GM12878 (cell line): ENCODE measurements around the gene SERPINH1. TPM values are rescaled to one million over a fixed set of nuclear protein-coding genes. Genes with fewer than 3 reads are reported as not detected.

Source experiments
- ATAC-seq: fragments of 200-7000 bp; cut with Tn5 transposase; 3 replicates; pipeline ENCODE4 v1.9.1; 2020; ENCODE audit warnings: mild to moderate bottlenecking, moderate library complexity
- BruUV-seq: library from RNA; stranded (reverse); fragments of 400-500 nt; replicated peaks from 2 replicates; lab custom pipeline; 2021; lab: Mats Ljungman, UMichigan
- CTCF ChIA-PET: fragments of 300-600 bp; sonication (Branson Sonifier 250); formaldehyde crosslinking; extraction: SDS; loops from one replicate; lab custom pipeline; 2021; ENCODE audit warnings: inconsistent platforms; lab: Yijun Ruan, JAX
- POLR2A ChIA-PET: fragments of 350-600 bp; formaldehyde crosslinking; extraction: SDS; loops from one replicate; lab custom pipeline; 2021; ENCODE audit warnings: inconsistent platforms; lab: Charles Lee
- RAD21 ChIA-PET: fragments of 300-600 bp; sonication (Branson Sonifier 250); formaldehyde crosslinking; loops from one replicate; lab custom pipeline; 2023; ENCODE audit warnings: antibody characterized with exemption; ENCODE audit not compliant: unreplicated experiment; lab: Charles Lee
- SMC1A ChIA-PET: fragments of 300-600 bp; sonication (Branson Sonifier 250); formaldehyde crosslinking; loops from one replicate; lab custom pipeline; 2023; ENCODE audit not compliant: unreplicated experiment, uncharacterized antibody; lab: Charles Lee
- DNase-seq: peaks from one replicate; pipeline ENCODE4 v3.0.0-alpha.2; 2011; ENCODE audit warnings: low read depth, low spot score
- FAIRE-seq: peaks from 3 replicates; lab custom pipeline; 2011; peaks lifted over from hg19 to GRCh38; lab: Jason Lieb, UNC
- H2AFZ ChIP-seq: 2 replicates; pipeline ENCODE4 v1.6.0; 2011; ENCODE audit warnings: low read depth, low read length, control low read depth; ENCODE audit not compliant: control insufficient read depth
- H3K27ac ChIP-seq: 2 replicates; pipeline ENCODE4 v1.5.1; 2011; ENCODE audit warnings: control low read depth; ENCODE audit not compliant: control insufficient read depth, insufficient read depth
- H3K27me3 ChIP-seq, 2 experiments: replicated peaks in 1 of 2; 2 replicates each; pipeline versions ENCODE4 v1.6.0 to v1.6.1; 2011; ENCODE audit warnings: low read length in 1 of 2; ENCODE audit not compliant: control insufficient read depth in 2 of 2, insufficient read depth in 2 of 2
- H3K36me3 ChIP-seq, 2 experiments: 2 replicates each; pipeline ENCODE4 v1.5.1; 2011; ENCODE audit warnings: low read length in 1 of 2; ENCODE audit not compliant: control insufficient read depth in 2 of 2, insufficient read depth in 2 of 2
- H3K4me1 ChIP-seq: 2 replicates; pipeline ENCODE4 v1.6.1; 2011; ENCODE audit warnings: mild to moderate bottlenecking, low read length, moderate library complexity, mixed read lengths; ENCODE audit not compliant: control insufficient read depth, insufficient read depth
- H3K4me2 ChIP-seq: 2 replicates; pipeline ENCODE4 v1.6.0; 2011; ENCODE audit warnings: control low read depth; ENCODE audit not compliant: control insufficient read depth, insufficient read depth
- H3K4me3 ChIP-seq: fragments of 200-600 bp; sonication (generic); 2 replicates; pipeline ENCODE4 v1.5.1; 2016
- H3K79me2 ChIP-seq: 2 replicates; pipeline ENCODE4 v1.6.0; 2011; ENCODE audit warnings: low read length; ENCODE audit not compliant: control insufficient read depth, insufficient read depth
- H3K9ac ChIP-seq: 2 replicates; pipeline ENCODE4 v1.8.0; 2011; ENCODE audit warnings: low read length, control low read depth, mixed read lengths; ENCODE audit not compliant: control insufficient read depth, insufficient read depth
- H3K9me3 ChIP-seq: replicated peaks from 3 replicates; pipeline ENCODE4 v1.5.1; 2011; ENCODE audit warnings: mild to moderate bottlenecking, low read length; ENCODE audit not compliant: control insufficient read depth, insufficient read depth
- H4K20me1 ChIP-seq: 2 replicates; pipeline ENCODE4 v1.6.0; 2011; ENCODE audit not compliant: control insufficient read depth, insufficient read depth
- ATF7 ChIP-seq: fragments of 450-650 bp; IDR thresholded peaks from 2 replicates; pipeline ENCODE4 v1.6.1; 2016; ENCODE audit warnings: low read depth, mild to moderate bottlenecking
- CREB1 ChIP-seq: IDR thresholded peaks from 2 replicates; pipeline ENCODE4 v1.6.1; 2012; ENCODE audit warnings: low read depth, mild to moderate bottlenecking, inconsistent platforms
- CREM ChIP-seq: IDR thresholded peaks from 2 replicates; pipeline ENCODE4 v1.6.1; 2014; ENCODE audit warnings: antibody characterized with exemption, low read depth
- EP300 ChIP-seq, 2 experiments: fragments of 150-350 bp in 1 of 2; IDR thresholded peaks; 2 replicates each; pipeline ENCODE4 v1.6.1; 2011 to 2012; ENCODE audit warnings: low read depth in 2 of 2, low read length in 2 of 2, borderline replicate concordance in 1 of 2, improper control_type of control experiment in 1 of 2, inconsistent platforms in 1 of 2; ENCODE audit not compliant: control insufficient read depth in 1 of 2
- IKZF1 ChIP-seq: fragments of 450-650 bp; conservative IDR thresholded peaks from 2 replicates; pipeline ENCODE4 v1.6.1; 2017; ENCODE audit warnings: antibody characterized with exemption, mild to moderate bottlenecking
- IKZF2 ChIP-seq, 2 experiments: fragments of 450-650 bp; IDR thresholded peaks; 2 replicates each; pipeline ENCODE4 v1.6.1; 2017; ENCODE audit warnings: mild to moderate bottlenecking in 2 of 2, moderate library complexity in 2 of 2
- IRF4 ChIP-seq: IDR thresholded peaks from 2 replicates; pipeline ENCODE4 v1.6.1; 2011; ENCODE audit warnings: low read depth, low read length
- JUNB ChIP-seq: IDR thresholded peaks from 2 replicates; pipeline ENCODE4 v1.6.1; 2016; ENCODE audit warnings: antibody characterized with exemption, mild to moderate bottlenecking
- MTA2 ChIP-seq: fragments of 450-650 bp; IDR thresholded peaks from 2 replicates; pipeline ENCODE4 v1.6.1; 2016; ENCODE audit warnings: low read depth, mild to moderate bottlenecking, moderate library complexity
- PAX5 ChIP-seq: IDR thresholded peaks from 2 replicates; pipeline ENCODE4 v1.6.1; 2011; ENCODE audit warnings: low read depth, low read length, borderline replicate concordance
- RAD51 ChIP-seq: fragments of 450-650 bp; IDR thresholded peaks from 2 replicates; pipeline ENCODE4 v1.6.1; 2016; ENCODE audit warnings: moderate library complexity, mild to moderate bottlenecking, inconsistent platforms
- RUNX3 ChIP-seq: IDR thresholded peaks from 2 replicates; pipeline ENCODE4 v1.6.1; 2012; ENCODE audit warnings: low read length, inconsistent platforms
- SMARCA5 ChIP-seq: fragments of 450-650 bp; IDR thresholded peaks from 2 replicates; pipeline ENCODE4 v1.6.1; 2017; ENCODE audit warnings: mild to moderate bottlenecking
- SRF ChIP-seq, 2 experiments: IDR thresholded peaks; 2 replicates each; pipeline ENCODE4 v1.6.1; 2011; ENCODE audit warnings: low read depth in 2 of 2, low read length in 2 of 2, mild to moderate bottlenecking in 1 of 2, moderate library complexity in 1 of 2
- STAT3 ChIP-seq: IDR thresholded peaks from 2 replicates; pipeline ENCODE4 v1.6.1; 2011; ENCODE audit warnings: low read depth, low read length, improper control_type of control experiment
- SUZ12 ChIP-seq: fragments of 200-600 bp; sonication (generic); IDR thresholded peaks from one replicate; pipeline ENCODE4 v1.6.1; 2018; ENCODE audit warnings: antibody characterized with exemption, mild to moderate bottlenecking; ENCODE audit not compliant: unreplicated experiment
- ZNF217 ChIP-seq: fragments of 450-650 bp; IDR thresholded peaks from 2 replicates; pipeline ENCODE4 v1.6.1; 2017; ENCODE audit warnings: antibody characterized with exemption, mild to moderate bottlenecking
- WGBS: methylation state at CpG from one replicate; pipeline ENCODE4 v1.1.6; 2016; ENCODE audit warnings: low lambda C conversion rate; ENCODE audit not compliant: insufficient replicate concordance, insufficient coverage; ENCODE audit errors: missing lambda C conversion rate; 5-methylcytosine and 5-hydroxymethylcytosine counted together
- in situ Hi-C: fragments of 300-500 bp; cut with MboI; formaldehyde crosslinking; loops from 9 replicates; pipeline ENCODE4 v1.14.3; 2018; ENCODE audit warnings: mixed read lengths
- intact Hi-C: fragments of 100-400 bp; cut with micrococcal nuclease; formaldehyde crosslinking; loops from one replicate; pipeline ENCODE4 v1.14.2; 2022; ENCODE audit not compliant: unreplicated experiment
- polyA plus RNA-seq, 11 experiments: library from polyadenylated mRNA; depleted of rRNA in 4 of 11; unstranded in 6 of 11; stranded (reverse) in 5 of 11; fragments of >200 nt; fragmentation: Nextera tagmentation in 4 of 11; fragmentation: Illumina TruSeq in 1 of 11; extraction: Ambion mirVana in 4 of 11; extraction: Trizol in 1 of 11; gene quantifications; 1 replicate in 1 of 11; 2 replicates in 10 of 11; pipeline versions ENCODE4 v1.2.1 to v1.2.3, GENCODE V29; 2011 to 2016; ENCODE audit warnings: inconsistent platforms in 2 of 11, missing spikeins in 2 of 11, low read depth in 1 of 11
- total RNA-seq, 4 experiments: library from RNA; depleted of rRNA in 3 of 4; stranded (reverse); fragments of >200 nt in 3 of 4; fragmentation: Illumina TruSeq in 1 of 4; extraction: Trizol in 1 of 4; gene quantifications; 2 replicates each; pipeline versions ENCODE4 v1.2.1 to v1.2.3, GENCODE V29; 2013 to 2021
- TF ChIP-seq, protein P1 (sequence below), 3 experiments: IDR thresholded peaks in 2 of 3; conservative IDR thresholded peaks in 1 of 3; 2 replicates each; pipeline ENCODE4 v1.5.1; 2011; ENCODE audit warnings: low read depth in 3 of 3, low read length in 3 of 3, mild to moderate bottlenecking in 3 of 3, control low read depth in 2 of 3, moderate library complexity in 2 of 3, inconsistent platforms in 1 of 3, mixed read lengths in 1 of 3; ENCODE audit not compliant: control insufficient read depth in 2 of 3, insufficient read depth in 1 of 3; ENCODE audit errors: extremely low read depth in 1 of 3
- TF ChIP-seq, protein P2 (sequence below): fragments of 450-650 bp; IDR thresholded peaks from 2 replicates; pipeline ENCODE4 v1.6.1; 2016; ENCODE audit warnings: mild to moderate bottlenecking

The SERPINH1 gene
- total and polyA plus RNA-seq, 10 of the 15 experiments (the other 5 are each of a cell fraction or from before 2014, with no cell fraction given): 0.34 to 19.8 (median 13.7) TPM

DNA sequence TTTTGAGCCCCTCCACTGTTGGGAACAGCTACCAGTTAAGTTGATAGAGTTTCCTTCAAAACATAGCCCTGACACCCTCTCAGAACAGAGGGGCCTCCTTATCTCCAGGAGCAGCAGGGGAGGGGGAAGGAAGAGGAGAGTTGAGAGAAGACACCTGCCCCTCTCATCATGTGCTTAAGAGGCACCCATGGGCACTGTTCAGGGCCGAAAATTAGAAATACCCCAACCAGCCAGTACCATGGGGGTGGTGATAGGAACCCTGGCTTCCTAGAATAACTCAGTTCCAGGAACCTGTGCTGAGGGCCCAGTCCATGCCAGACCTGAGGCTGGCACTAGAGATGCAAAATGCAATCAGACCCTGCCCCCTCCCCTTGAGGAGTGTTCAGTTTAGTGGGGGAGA, 27.0 kb upstream of the SERPINH1 start (continued):
- TF ChIP-seq RAD51 (no peak), MTA2 (no peak)
- TF ChIP-seq, all 136 proteins: peak for 0

DNA sequence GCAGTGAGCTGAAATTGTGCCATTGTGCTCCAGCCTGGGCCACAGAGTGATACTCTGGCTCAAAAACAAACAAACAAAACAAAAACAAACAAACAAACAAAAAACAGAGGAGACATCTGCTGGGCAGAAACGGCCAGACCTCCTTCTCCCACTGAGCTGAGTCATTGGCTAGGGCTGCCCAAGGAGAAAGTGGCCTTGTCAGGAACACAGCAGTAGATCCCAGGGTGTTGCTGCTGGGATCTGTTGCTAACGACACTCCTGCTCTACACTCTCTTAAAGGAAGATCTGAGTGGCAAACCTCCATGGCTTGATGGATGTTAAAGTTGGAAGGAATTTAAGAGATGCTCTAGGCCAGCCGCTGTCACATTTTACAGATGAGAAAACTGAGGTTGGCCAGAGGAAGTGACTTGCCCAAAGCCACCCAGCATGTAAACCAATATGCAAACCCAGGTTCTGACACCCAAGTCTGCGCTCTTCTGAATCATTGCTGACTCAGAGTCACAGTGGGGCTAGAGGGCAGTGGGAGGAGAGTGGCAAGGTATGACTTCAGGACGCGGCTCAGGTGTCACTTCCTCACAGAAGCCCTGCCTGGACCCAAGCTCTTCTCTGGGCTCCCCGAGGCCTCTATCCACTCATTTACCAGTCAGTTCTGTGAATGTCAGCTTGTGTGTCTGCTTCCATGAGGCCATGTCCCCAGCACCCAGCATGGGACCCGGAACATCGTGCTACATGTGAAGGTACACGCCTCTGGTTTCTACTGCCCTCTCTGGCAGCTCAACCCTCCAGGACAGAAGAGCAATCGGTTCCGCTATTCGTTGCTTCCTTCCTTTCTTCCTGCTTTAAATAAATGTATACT, 25.0 kb upstream of the SERPINH1 start:
- SMC1A ChIA-PET: interaction anchor here (0.6 to 1.5 kb wide), 5 partner anchors 10 to 130 kb away, joined by 3 read pairs; no protein-coding TSS in a partner anchor
- Histone ChIP-seq H3K27ac (peak overlapping the region; percentile 40), H3K79me2 (no peaks in the 10 kb centered on the region), H3K4me3 (no peak overlapping the region; the same call in 1 of the 2 replicates), H3K9me3 (no peaks in the 10 kb centered on the region), H3K36me3 (no peaks in the 10 kb centered on the region), H3K9ac (no peak overlapping the region), H3K4me1 (peaks cover 29% of the 10 kb centered on the region), H4K20me1 (no peaks in the 10 kb centered on the region), H3K4me2 (peak overlapping the region; percentile 82), H3K27me3 (no peaks in the 10 kb centered on the region; a peak in 1 of 4 replicates), H2AFZ (peak overlapping the region; percentile 83)
- RAD21 ChIA-PET: interaction anchor here (0.9 to 5.3 kb wide), 4 partner anchors 9 to 92 kb away, joined by 3 to 34 read pairs (median 4); partner anchors contain the start of gene GDPD5
- CTCF ChIA-PET: interaction anchor here (0.6 to 8.8 kb wide), 10 partner anchors 10 to 149 kb away, joined by 3 to 81 read pairs (median 4); no protein-coding TSS in a partner anchor
- POLR2A ChIA-PET: interaction anchor here (0.6 to 1.6 kb wide), 5 partner anchors 25 to 788 kb away, joined by 3 to 7 read pairs (median 3); partner anchors contain the start of gene SERPINH1
- ATAC-seq: peak; percentile 96
- whole genome bisulfite sequencing: 1% methylated on average over 13 of the region's 13 CpGs
- peak; percentile 94 for FAIRE-seq
- BruUV-seq: no TSS peak
- DNase-seq: peak; percentile 82
- in situ Hi-C loops: no loop called here
- intact Hi-C loops: no loop called here
- TF ChIP-seq JUNB: peak; percentile 43; the same call in 1 of the 2 replicates
- TF ChIP-seq IKZF1: peak; percentile 19; the same call in 1 of the 2 replicates
- TF ChIP-seq RUNX3: peak; percentile 72
- TF ChIP-seq, protein P1, sequence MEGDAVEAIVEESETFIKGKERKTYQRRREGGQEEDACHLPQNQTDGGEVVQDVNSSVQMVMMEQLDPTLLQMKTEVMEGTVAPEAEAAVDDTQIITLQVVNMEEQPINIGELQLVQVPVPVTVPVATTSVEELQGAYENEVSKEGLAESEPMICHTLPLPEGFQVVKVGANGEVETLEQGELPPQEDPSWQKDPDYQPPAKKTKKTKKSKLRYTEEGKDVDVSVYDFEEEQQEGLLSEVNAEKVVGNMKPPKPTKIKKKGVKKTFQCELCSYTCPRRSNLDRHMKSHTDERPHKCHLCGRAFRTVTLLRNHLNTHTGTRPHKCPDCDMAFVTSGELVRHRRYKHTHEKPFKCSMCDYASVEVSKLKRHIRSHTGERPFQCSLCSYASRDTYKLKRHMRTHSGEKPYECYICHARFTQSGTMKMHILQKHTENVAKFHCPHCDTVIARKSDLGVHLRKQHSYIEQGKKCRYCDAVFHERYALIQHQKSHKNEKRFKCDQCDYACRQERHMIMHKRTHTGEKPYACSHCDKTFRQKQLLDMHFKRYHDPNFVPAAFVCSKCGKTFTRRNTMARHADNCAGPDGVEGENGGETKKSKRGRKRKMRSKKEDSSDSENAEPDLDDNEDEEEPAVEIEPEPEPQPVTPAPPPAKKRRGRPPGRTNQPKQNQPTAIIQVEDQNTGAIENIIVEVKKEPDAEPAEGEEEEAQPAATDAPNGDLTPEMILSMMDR (IDR thresholded peaks at IDR 0.05 in 2 of 3, conservative IDR thresholded peaks at IDR 0.05 in 1 of 3; ENCODE audit: control insufficient read depth in 2 of 3, extremely low read depth in 1 of 3, insufficient read depth in 1 of 3, low read depth in 3 of 3, low read length in 3 of 3): peak in 2 of 3 experiments; percentile 15 to 20; a peak in 1 of 6 replicates
- peak; percentile 39; the same call in 1 of the 2 replicates for TF ChIP-seq PAX5
- peak; percentile 42; the same call in 1 of the 2 replicates for TF ChIP-seq SMARCA5
- no peak for TF ChIP-seq IKZF2 (IDR thresholded peaks at IDR 0.05)
- peak; percentile 55; the same call in 1 of the 2 replicates for TF ChIP-seq ZNF217
- TF ChIP-seq CREM: 0 out of 2 replicates have a peak, but pooled peaks have one; percentile 36
- TF ChIP-seq STAT3: no peak
- TF ChIP-seq ATF7: peak; percentile 54
- no peak for TF ChIP-seq EP300 (IDR thresholded peaks at IDR 0.05; ENCODE audit: borderline replicate concordance in 1 of 2, control insufficient read depth in 1 of 2, low read depth in 2 of 2, low read length in 2 of 2)
- TF ChIP-seq, protein P2, sequence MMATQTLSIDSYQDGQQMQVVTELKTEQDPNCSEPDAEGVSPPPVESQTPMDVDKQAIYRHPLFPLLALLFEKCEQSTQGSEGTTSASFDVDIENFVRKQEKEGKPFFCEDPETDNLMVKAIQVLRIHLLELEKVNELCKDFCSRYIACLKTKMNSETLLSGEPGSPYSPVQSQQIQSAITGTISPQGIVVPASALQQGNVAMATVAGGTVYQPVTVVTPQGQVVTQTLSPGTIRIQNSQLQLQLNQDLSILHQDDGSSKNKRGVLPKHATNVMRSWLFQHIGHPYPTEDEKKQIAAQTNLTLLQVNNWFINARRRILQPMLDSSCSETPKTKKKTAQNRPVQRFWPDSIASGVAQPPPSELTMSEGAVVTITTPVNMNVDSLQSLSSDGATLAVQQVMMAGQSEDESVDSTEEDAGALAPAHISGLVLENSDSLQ: peak; percentile 49
- TF ChIP-seq SRF (IDR thresholded peaks at IDR 0.05; ENCODE audit: low read depth in 2 of 2, low read length in 2 of 2): 0 out of 4 replicates have a peak, but pooled peaks of 1 of the 2 experiments have one; percentile 8
- peak; percentile 89 for TF ChIP-seq CREB1
- no peak for TF ChIP-seq IRF4
- no peak for TF ChIP-seq SUZ12
- TF ChIP-seq MTA2: 0 out of 2 replicates have a peak, but pooled peaks have one; percentile 14
